HPDE6-E6E7 (cell line): ENCODE data around the gene TNXB.
"Not testable (repeated sequence)": the region's sequence is repeated elsewhere in the genome, so short reads cannot be mapped to it uniquely, and the experiment has no call there.

Source experiments
- DNase-seq: peaks from one replicate; pipeline ENCODE4 v3.0.0; 2011; ENCODE audit warnings: missing footprints; ENCODE audit errors: extremely low spot score

The TNXB gene

DNA sequence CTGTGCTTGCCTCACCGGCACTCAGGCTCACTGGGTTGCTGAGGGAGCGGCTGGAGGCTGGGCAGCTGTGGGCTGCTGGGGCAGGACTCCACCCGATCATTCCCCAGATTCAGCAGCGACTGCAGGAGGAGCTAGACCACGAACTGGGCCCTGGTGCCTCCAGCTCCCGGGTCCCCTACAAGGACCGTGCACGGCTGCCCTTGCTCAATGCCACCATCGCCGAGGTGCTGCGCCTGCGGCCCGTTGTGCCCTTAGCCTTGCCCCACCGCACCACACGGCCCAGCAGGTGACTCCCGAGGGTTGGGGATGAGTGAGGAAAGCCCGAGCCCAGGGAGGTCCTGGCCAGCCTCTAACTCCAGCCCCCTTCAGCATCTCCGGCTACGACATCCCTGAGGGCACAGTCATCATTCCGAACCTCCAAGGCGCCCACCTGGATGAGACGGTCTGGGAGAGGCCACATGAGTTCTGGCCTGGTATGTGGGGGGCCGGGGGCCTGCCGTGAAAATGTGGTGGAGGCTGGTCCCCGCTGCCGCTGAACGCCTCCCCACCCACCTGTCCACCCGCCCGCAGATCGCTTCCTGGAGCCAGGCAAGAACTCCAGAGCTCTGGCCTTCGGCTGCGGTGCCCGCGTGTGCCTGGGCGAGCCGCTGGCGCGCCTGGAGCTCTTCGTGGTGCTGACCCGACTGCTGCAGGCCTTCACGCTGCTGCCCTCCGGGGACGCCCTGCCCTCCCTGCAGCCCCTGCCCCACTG, 68.7 kb downstream of the TNXB start:
- not testable (repeated sequence) for DNase-seq

DNA sequence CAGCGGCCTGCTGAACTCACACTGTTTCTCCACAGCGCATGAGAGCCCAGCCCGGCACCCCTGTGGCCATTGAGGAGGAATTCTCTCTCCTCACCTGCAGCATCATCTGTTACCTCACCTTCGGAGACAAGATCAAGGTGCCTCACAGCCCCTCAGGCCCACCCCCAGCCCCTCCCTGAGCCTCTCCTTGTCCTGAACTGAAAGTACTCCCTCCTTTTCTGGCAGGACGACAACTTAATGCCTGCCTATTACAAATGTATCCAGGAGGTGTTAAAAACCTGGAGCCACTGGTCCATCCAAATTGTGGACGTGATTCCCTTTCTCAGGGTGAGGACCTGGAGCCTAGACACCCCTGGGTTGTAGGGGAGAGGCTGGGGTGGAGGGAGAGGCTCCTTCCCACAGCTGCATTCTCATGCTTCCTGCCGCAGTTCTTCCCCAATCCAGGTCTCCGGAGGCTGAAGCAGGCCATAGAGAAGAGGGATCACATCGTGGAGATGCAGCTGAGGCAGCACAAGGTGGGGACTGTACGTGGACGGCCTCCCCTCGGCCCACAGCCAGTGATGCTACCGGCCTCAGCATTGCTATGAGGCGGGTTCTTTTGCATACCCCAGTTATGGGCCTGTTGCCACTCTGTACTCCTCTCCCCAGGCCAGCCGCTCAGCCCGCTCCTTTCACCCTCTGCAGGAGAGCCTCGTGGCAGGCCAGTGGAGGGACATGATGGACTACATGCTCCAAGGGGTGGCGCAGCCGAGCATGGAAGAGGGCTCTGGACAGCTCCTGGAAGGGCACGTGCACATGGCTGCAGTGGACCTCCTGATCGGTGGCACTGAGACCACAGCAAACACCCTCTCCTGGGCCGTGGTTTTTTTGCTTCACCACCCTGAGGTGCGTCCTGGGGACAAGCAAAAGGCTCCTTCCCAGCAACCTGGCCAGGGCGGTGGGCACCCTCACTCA, 69.5 kb downstream of the TNXB start:
- not testable (repeated sequence) for DNase-seq

DNA sequence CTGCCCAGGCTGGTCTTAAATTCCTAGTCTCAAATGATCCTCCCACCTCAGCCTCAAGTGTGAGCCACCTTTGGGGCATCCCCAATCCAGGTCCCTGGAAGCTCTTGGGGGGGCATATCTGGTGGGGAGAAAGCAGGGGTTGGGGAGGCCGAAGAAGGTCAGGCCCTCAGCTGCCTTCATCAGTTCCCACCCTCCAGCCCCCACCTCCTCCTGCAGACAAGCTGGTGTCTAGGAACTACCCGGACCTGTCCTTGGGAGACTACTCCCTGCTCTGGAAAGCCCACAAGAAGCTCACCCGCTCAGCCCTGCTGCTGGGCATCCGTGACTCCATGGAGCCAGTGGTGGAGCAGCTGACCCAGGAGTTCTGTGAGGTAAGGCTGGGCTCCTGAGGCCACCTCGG, 70.3 kb downstream of the TNXB start:
- not testable (repeated sequence) for DNase-seq

DNA sequence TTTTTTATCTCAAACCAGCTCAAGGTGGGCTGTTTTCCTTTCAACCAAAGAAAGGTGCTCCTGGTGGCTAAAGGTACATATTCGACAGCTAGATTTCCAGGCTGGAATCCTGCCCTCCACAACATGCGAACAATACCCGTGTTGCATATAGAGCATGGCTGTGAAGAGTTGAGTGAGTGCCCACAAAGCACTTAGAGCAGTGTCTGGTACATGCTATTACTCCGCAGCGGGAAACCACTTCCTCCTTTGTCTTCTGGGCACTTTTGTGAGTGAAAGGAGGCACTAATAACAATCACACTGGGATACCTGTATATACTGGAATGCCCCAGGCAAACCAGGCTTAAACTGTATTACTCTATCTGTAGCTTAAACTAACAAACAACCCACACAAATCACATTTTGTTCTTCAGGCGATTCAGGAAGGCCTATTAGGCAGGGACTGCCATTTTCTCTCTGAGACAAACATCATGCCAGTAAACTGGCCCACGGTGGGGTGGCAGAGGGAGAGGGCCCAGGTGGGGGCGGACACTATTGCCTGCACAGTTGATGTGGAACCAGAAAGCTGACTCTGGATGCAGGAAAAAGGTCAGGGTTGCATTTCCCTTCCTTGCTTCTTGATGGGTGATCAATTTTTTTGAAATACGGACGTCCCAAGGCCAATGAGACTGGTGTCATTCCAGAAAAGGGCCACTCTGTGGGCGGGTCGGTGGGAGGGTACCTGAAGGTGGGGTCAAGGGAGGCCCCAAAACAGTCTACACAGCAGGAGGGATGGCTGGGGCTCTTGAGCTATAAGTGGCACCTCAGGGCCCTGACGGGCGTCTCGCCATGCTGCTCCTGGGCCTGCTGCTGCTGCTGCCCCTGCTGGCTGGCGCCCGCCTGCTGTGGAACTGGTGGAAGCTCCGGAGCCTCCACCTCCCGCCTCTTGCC, 71.3 kb downstream of the TNXB start, which contains the start of gene CYP21A2:
Gene CYP21A2, plus strand, starts transcription at position 818 of the 927 bp plus-strand sequence. Its CDS starts 8 bp downstream, at position 826.
- not testable (repeated sequence) for DNase-seq

DNA sequence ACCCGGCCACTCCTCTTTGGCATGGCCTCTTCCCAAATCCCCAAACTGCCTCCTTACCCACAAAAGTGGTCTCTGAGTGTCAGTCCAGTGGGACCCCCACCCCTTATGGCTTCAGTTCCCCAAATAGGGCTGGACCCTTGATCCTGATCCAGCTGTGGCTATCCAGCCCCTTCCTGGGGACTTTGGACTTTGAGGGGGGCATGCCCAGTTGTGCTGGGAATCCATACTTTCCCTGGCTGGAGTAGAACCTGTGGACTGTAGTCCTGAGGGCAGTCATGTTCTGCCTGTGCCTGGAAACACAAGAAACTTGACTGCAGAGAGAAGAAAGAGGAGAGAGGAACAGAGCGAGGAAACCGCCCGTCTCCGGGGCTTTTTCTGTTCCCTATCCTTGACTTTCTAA, 72.0 kb downstream of the TNXB start:
- DNase-seq, result not testable (repeated sequence)

DNA sequence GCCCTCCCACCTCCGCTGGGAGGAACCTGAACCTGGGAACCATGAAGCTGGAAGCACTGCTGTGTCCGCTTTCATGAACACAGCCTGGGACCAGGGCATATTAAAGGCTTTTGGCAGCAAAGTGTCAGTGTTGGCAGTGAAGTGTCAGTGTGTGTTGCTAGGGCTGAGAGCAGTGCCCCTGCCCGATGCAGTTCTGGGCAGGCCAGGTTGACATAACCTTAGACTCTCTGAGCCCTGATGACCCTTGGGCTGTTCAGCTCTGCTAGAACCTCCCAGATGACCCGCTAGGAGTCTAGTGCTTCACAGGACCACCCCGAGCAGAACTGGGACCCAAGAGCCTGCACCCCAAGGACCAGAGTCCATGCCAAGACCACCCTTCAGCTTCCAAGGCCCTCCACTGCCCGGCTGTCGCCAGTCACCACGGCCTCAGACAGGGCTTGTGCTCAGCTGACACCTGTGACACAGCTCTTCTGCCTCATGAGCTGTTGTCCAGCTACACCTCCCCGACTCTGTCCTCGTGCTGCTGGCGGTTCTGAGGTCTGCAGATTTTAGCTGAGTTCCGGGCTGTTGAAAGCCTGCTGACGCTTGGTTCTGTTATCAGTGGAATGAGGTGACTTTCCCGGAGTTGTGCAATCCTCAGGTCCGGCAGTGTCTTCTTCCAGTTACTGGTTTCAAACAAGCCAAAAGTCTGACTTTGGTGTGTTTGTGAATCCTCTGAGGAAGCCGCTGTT, 73.7 kb downstream of the TNXB start:
- not testable (repeated sequence) for DNase-seq

DNA sequence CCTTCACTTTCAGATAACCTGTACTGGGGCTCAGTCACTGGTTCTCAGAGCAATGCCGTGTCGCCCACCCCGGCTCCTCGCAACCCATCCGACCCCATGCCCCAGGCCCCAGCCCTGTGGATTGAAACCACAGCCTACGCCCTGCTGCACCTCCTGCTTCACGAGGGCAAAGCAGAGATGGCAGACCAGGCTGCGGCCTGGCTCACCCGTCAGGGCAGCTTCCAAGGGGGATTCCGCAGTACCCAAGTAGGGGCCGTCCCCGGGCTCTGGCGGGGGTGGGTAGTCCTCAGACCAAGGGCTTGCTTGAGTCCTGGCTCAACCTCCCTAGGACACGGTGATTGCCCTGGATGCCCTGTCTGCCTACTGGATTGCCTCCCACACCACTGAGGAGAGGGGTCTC, 79.6 kb downstream of the TNXB start:
- DNase-seq, result not testable (repeated sequence)

DNA sequence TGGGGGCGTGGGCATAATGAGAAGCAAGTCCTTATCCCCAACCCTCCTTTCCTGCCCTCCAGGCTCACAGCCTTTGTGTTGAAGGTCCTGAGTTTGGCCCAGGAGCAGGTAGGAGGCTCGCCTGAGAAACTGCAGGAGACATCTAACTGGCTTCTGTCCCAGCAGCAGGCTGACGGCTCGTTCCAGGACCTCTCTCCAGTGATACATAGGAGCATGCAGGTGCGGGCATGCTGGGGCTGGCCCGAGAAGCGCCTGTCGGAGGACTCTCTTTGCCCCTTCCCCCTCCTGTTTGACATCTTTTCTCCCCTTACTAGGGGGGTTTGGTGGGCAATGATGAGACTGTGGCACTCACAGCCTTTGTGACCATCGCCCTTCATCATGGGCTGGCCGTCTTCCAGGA, 80.5 kb downstream of the TNXB start:
- not testable (repeated sequence) for DNase-seq

DNA sequence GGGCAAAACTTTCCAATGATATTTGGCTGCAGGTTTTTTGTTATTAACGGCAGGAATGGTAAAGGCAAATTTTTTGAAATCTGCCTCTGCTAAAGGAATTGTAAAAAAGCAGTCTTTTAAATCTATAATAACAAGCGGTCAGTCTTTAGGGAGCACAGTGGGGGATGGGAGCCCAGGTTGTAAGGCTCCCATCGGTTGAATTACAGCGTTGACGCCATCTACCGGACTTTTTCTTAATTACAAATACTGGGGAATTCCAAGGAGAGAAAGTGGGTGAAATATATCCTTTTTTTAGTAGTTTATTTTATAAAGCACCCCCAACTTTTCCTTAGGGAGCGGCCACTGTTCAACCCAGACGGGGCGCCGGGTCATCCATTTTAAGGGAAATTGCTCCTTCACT, 87.0 kb downstream of the TNXB start:
- DNase-seq, result not testable (repeated sequence)

DNA sequence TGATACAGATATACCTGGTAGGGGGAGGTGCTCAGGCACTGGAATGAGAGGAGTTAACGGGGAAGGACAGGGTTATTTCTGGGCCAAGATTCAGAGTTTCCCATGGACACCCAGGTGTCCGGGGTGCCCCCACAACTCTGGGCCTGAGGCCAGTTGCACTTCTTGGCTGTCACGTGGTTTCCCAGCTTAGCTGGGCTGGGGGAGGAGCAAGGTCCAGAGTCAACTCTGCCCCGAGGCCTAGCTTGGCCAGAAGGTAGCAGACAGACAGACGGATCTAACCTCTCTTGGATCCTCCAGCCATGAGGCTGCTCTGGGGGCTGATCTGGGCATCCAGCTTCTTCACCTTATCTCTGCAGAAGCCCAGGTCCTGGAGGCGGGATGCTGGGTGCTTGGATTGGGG, 94.6 kb downstream of the TNXB start, which contains the start of gene C4B:
Gene C4B, plus strand, starts transcription at position 249 of the 400 bp plus-strand sequence. Its CDS starts 51 bp downstream, at position 300.
- DNase-seq, result not testable (repeated sequence)

DNA sequence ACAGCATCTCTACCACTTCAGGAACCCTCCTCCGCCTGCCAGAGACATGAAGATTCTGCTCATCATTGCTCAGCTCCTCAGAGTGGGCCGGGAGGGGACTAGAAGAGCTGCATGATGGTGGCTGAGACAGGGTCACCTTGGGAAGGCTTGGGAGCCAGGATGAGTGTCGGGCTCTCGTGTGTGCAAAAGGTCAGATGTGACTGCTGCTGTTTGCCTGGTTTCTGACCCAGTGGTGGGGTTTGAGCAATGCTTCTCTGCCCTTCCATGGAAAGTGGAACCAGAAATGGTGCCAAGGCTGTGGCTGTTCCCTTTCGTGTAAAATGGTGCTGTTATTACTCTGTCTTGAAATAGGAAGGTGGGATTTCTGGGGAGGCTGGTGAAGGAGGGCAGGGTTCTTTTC, 95.4 kb downstream of the TNXB start:
- not testable (repeated sequence) for DNase-seq

DNA sequence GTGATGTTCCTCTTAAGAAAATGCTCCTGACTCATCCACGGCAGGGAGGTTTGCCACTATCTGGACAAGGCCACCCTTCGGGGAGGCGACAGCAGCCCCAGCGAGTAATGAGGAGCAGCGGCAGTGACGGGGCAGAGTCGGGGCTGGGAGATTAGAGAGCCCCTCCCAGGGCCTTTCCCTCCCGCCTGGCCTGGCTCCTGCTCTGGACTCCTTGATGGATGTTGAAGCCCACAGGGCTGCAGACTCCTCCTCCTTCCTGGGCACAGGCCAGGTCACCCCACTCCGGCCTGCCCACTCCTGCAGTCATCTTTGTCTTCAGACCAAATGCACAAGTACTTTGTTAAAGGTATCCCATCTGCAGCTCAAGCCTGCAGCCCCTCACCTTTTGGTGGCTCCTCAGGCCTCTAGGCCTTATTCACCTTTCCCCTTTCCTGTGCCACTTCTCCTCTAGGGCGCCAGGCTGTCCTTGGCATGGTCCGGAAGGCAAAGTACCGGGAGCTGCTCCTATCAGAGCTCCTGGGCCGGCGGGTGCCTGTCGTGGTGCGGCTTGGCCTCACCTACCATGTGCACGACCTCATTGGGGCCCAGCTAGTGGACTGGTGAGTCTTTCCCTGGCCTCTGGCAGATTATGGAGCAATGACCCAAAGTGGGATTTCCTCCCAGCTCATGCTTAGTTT, 96.1 kb downstream of the TNXB start:
- DNase-seq, result not testable (repeated sequence)

DNA sequence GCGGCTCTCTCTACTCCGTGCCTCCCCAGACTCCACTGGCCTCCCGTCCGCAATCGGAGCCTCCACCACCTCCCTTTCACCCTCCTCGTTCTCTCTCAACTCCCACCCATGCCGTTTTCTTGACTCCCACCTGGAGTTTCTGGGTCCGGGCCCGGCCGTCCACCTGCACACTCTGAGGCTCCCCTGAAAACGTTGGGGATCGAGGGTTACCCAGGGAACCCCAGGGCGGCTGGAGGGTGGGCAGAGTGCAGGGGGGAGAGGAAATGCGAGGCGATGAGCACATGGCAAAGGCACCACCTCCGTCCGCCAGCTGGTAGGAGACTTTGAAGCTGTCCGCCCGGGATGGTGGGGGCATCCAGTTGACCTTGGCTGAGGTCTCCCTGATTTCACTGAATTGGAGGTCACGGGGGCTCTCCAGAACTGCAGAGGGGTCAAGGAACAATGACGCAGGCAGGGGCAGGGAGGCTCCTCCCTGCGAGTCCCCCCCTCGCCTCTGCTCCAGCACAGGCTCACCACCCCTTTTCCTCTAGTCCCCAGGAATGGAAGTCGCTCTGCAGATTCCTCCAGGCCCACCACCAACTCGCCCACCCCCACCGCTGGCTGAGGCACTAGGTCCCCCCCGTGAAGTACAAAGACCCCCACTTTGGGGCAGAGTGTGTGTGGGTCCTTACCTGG, 98.1 kb downstream of the TNXB start:
- not testable (repeated sequence) for DNase-seq

DNA sequence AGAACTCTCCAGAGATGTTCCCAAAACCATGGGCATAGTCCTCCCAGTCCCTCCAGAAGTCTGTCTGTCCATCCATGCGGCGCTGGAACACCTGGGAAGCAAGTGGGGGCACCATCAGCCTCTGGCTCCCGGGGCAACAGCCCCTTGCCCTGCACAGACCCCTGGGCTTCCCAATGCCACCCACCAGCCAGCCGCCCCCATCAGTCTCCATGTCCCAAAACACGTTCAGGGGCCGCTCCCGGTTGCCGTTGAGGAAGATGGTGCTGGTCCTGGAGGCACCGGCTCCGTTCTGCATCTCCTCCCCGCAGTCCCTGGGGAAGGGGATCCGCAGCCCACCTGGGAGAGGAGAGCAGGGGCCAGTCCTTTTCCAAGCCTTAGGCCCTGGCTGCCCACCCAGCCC, 99.6 kb downstream of the TNXB start:
- not testable (repeated sequence) for DNase-seq

DNA sequence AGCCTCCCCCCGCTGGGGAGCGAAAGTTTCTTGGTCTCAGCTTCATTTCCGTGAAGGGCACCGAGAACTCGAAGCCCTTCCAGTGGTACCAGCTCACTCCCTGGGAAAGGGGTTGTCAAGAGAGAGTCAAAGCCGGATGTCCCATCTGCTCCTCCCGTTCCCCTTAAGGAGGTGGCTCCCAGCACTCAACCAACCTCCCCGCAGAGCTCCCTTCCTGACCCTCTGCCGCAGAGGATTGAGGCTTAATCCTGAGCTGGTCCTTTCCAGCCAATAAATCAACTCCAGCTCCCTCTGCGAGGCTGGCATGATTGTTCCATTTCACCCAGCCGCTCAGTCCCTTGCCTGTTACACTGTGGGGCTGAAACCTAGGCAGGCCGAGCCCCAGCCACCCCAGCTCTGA, 100.5 kb downstream of the TNXB start:
- not testable (repeated sequence) for DNase-seq

DNA sequence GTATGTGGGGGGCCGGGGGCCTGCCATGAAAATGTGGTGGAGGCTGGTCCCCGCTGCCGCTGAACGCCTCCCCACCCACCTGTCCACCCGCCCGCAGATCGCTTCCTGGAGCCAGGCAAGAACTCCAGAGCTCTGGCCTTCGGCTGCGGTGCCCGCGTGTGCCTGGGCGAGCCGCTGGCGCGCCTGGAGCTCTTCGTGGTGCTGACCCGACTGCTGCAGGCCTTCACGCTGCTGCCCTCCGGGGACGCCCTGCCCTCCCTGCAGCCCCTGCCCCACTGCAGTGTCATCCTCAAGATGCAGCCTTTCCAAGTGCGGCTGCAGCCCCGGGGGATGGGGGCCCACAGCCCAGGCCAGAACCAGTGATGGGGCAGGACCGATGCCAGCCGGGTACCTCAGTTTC, 101.1 kb downstream of the TNXB start:
- not testable (repeated sequence) for DNase-seq

DNA sequence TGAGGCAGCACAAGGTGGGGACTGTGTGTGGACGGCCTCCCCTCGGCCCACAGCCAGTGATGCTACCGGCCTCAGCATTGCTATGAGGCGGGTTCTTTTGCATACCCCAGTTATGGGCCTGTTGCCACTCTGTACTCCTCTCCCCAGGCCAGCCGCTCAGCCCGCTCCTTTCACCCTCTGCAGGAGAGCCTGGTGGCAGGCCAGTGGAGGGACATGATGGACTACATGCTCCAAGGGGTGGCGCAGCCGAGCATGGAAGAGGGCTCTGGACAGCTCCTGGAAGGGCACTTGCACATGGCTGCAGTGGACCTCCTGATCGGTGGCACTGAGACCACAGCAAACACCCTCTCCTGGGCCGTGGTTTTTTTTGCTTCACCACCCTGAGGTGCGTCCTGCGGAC, 102.1 kb downstream of the TNXB start:
- DNase-seq, result not testable (repeated sequence)

DNA sequence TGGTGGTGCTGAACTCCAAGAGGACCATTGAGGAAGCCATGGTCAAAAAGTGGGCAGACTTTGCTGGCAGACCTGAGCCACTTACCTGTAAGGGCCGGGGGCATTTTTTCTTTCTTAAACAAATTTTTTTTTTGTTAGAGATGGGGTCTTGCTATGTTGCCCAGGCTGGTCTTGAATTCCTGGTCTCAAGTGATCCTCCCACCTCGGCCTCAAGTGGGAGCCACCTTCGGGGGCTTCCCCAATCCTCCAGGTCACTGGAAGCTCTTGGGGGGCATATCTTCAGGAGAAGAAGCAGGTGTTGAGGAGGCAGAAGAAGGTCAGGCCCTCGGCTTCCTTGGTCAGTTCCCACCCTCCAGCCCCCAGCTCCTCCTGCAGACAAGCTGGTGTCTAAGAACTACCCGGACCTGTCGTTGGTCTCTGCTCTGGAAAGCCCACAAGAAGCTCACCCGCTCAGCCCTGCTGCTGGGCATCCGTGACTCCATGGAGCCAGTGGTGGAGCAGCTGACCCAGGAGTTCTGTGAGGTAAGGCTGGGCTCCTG, 103.1 kb downstream of the TNXB start:
- DNase-seq, result not testable (repeated sequence)

DNA sequence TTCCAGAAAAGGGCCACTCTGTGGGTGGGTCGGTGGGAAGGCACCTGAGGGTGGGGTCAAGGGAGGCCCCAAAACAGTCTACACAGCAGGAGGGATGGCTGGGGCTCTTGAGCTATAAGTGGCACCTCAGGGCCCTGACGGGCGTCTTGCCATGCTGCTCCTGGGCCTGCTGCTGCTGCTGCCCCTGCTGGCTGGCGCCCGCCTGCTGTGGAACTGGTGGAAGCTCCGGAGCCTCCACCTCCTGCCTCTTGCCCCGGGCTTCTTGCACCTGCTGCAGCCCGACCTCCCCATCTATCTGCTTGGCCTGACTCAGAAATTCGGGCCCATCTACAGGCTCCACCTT, 103.6 kb downstream of the TNXB start:
- not testable (repeated sequence) for DNase-seq
